Measurements from ENCODE around the gene AAGAB. TPM values are rescaled to one million over a fixed set of nuclear protein-coding genes. Genes with fewer than 3 reads are reported as not detected.

The AAGAB gene
- total RNA-seq, 1 experiment from 2014 or later = 46.3 TPM

- no peaks in the 10 kb centered on the region for H3K27me3 ChIP-seq (ENCODE audit: low read length)
- H3K4me3 ChIP-seq (ENCODE audit: low read length) = no peak overlapping the region
- no peak overlapping the region for H3K27ac ChIP-seq (ENCODE audit: low read length)
- H3K9ac ChIP-seq (ENCODE audit: low read length) = no peak overlapping the region
- no peak overlapping the region for H2AFZ ChIP-seq (ENCODE audit: low read length)
- H3K9me3 ChIP-seq (ENCODE audit: low read length) = no peaks in the 10 kb centered on the region
- H3K4me1 ChIP-seq (ENCODE audit: low read length) = peaks cover 15% of the 10 kb centered on the region
- no peak overlapping the region for H3K4me2 ChIP-seq (ENCODE audit: low read depth, low read length, poor library complexity, severe bottlenecking)
- no peaks in the 10 kb centered on the region for H3K36me3 ChIP-seq (ENCODE audit: insufficient read depth, low read length)
- no peaks in the 10 kb centered on the region for H3K9me2 ChIP-seq (replicated peaks; ENCODE audit: insufficient read depth, low read length)
- H3K79me2 ChIP-seq (ENCODE audit: low read length) = no peaks in the 10 kb centered on the region
- DNase-seq = no peak
- no peaks in the 10 kb centered on the region for H4K20me1 ChIP-seq (ENCODE audit: insufficient read depth, low read depth, low read length)
These were observed 67.1 kb downstream of the AAGAB start for GRCh38 chr15:67187351-67187854.

DNA sequence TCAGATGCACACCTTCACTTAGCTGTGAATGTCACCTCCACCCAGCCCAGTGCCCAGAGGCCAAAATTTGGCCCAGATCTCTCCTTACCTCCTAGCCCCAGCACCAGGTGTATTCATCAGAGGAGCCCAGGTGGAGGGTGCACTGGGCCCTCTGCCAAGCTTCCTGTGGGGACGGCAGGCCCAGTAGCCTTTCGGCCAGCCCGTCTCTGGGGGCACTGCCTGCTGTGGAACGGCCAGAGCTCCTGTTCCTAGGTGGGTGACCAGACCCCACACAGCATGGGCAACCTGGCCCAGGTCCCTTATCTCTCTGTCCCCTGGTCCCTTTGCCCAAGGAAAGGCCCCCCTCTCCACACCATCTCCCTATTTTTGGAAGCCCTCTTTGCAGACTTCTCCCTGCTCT, 67.8 kb downstream of the AAGAB start:
- Histone ChIP-seq H4K20me1 (ENCODE audit: insufficient read depth, low read depth, low read length) (no peaks in the 10 kb centered on the region), H2AFZ (ENCODE audit: low read length) (no peak overlapping the region), H3K4me3 (ENCODE audit: low read length) (no peak overlapping the region), H3K4me2 (ENCODE audit: low read depth, low read length, poor library complexity, severe bottlenecking) (no peak overlapping the region), H3K4me1 (ENCODE audit: low read length) (peaks cover 7% of the 10 kb centered on the region), H3K27me3 (ENCODE audit: low read length) (no peaks in the 10 kb centered on the region), H3K9ac (ENCODE audit: low read length) (no peak overlapping the region), H3K36me3 (ENCODE audit: insufficient read depth, low read length) (no peaks in the 10 kb centered on the region), H3K27ac (ENCODE audit: low read length) (no peak overlapping the region), H3K79me2 (ENCODE audit: low read length) (no peaks in the 10 kb centered on the region), H3K9me3 (ENCODE audit: low read length) (no peaks in the 10 kb centered on the region), H3K9me2 (replicated peaks; ENCODE audit: insufficient read depth, low read length) (no peaks in the 10 kb centered on the region)
- DNase-seq = no peak

- Histone ChIP-seq H3K9me2 (replicated peaks; ENCODE audit: insufficient read depth, low read length) (no peaks in the 10 kb centered on the region), H3K27ac (ENCODE audit: low read length) (no peak overlapping the region), H3K36me3 (ENCODE audit: insufficient read depth, low read length) (no peaks in the 10 kb centered on the region), H3K27me3 (ENCODE audit: low read length) (no peaks in the 10 kb centered on the region), H3K9ac (ENCODE audit: low read length) (no peak overlapping the region), H3K79me2 (ENCODE audit: low read length) (no peaks in the 10 kb centered on the region), H3K9me3 (ENCODE audit: low read length) (no peaks in the 10 kb centered on the region), H3K4me2 (ENCODE audit: low read depth, low read length, poor library complexity, severe bottlenecking) (no peak overlapping the region), H3K4me3 (ENCODE audit: low read length) (no peak overlapping the region), H3K4me1 (ENCODE audit: low read length) (peaks cover 3% of the 10 kb centered on the region), H4K20me1 (ENCODE audit: insufficient read depth, low read depth, low read length) (no peaks in the 10 kb centered on the region), H2AFZ (ENCODE audit: low read length) (no peak overlapping the region)
- no peak for DNase-seq
These were observed 68.2 kb downstream of the AAGAB start for GRCh38 chr15:67186226-67186649.

DNA sequence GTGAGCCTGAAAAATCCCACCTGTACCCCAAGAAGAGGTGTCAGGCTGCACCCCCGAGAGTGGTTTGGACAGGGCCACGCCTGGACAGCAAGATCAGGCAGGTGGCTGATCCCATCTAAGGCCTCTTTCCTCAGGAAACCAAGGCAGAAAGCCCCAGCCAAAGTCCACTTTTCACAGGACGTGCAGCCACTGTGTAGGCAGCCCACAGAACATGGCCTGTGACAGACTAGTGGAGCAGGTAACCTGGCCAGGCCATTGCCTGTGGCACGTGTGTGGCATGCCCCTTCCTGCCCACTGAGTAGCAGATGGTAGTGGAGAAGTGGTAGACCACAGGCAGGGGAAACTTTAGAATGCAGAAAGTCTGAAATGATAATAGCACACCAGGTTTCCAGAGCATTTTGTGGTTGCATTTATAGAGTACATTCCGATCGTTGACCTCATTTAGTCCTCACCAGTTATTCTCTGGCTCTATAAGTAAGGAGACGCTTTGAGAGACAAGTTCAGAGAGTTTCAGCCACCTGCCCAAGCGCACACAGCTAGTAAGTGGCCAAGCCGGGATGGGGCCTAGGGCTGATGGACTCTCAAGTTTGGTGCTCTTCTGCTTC, 68.7 kb downstream of the AAGAB start:
- Histone ChIP-seq H3K27ac (ENCODE audit: low read length) (no peak overlapping the region), H3K9me3 (ENCODE audit: low read length) (no peaks in the 10 kb centered on the region), H2AFZ (ENCODE audit: low read length) (no peak overlapping the region), H3K27me3 (ENCODE audit: low read length) (no peaks in the 10 kb centered on the region), H3K4me3 (ENCODE audit: low read length) (no peak overlapping the region), H3K9ac (ENCODE audit: low read length) (no peak overlapping the region), H3K4me1 (ENCODE audit: low read length) (no peaks in the 10 kb centered on the region), H3K4me2 (ENCODE audit: low read depth, low read length, poor library complexity, severe bottlenecking) (no peak overlapping the region), H4K20me1 (ENCODE audit: insufficient read depth, low read depth, low read length) (no peaks in the 10 kb centered on the region), H3K9me2 (replicated peaks; ENCODE audit: insufficient read depth, low read length) (no peaks in the 10 kb centered on the region), H3K79me2 (ENCODE audit: low read length) (no peaks in the 10 kb centered on the region), H3K36me3 (ENCODE audit: insufficient read depth, low read length) (no peaks in the 10 kb centered on the region)
- no peak for DNase-seq

GRCh38 chr15:67185051-67185450, 69.4 kb downstream of the AAGAB start:
- DNase-seq = no peak
- H4K20me1 ChIP-seq (ENCODE audit: insufficient read depth, low read depth, low read length) = no peaks in the 10 kb centered on the region
- no peaks in the 10 kb centered on the region for H3K36me3 ChIP-seq (ENCODE audit: insufficient read depth, low read length)
- no peak overlapping the region for H3K4me2 ChIP-seq (ENCODE audit: low read depth, low read length, poor library complexity, severe bottlenecking)
- H3K9ac ChIP-seq (ENCODE audit: low read length) = no peak overlapping the region
- H3K4me3 ChIP-seq (ENCODE audit: low read length) = no peak overlapping the region
- H3K9me3 ChIP-seq (ENCODE audit: low read length) = no peaks in the 10 kb centered on the region
- no peaks in the 10 kb centered on the region; the same call in 1 of the 2 replicates for H3K4me1 ChIP-seq (ENCODE audit: low read length)
- no peaks in the 10 kb centered on the region for H3K79me2 ChIP-seq (ENCODE audit: low read length)
- no peaks in the 10 kb centered on the region for H3K9me2 ChIP-seq (replicated peaks; ENCODE audit: insufficient read depth, low read length)
- no peak overlapping the region for H3K27ac ChIP-seq (ENCODE audit: low read length)
- no peak overlapping the region for H2AFZ ChIP-seq (ENCODE audit: low read length)
- H3K27me3 ChIP-seq (ENCODE audit: low read length) = no peaks in the 10 kb centered on the region

- Histone ChIP-seq H3K9me2 (replicated peaks; ENCODE audit: insufficient read depth, low read length) (no peaks in the 10 kb centered on the region), H2AFZ (ENCODE audit: low read length) (no peak overlapping the region), H3K4me3 (ENCODE audit: low read length) (no peak overlapping the region), H3K9me3 (ENCODE audit: low read length) (no peaks in the 10 kb centered on the region), H3K4me2 (ENCODE audit: low read depth, low read length, poor library complexity, severe bottlenecking) (no peak overlapping the region), H3K27me3 (ENCODE audit: low read length) (no peaks in the 10 kb centered on the region), H3K27ac (ENCODE audit: low read length) (no peak overlapping the region), H4K20me1 (ENCODE audit: insufficient read depth, low read depth, low read length) (no peaks in the 10 kb centered on the region), H3K79me2 (ENCODE audit: low read length) (no peaks in the 10 kb centered on the region), H3K4me1 (ENCODE audit: low read length) (no peaks in the 10 kb centered on the region; the same call in 1 of the 2 replicates), H3K36me3 (ENCODE audit: insufficient read depth, low read length) (no peaks in the 10 kb centered on the region), H3K9ac (ENCODE audit: low read length) (no peak overlapping the region)
- no peak for DNase-seq
These were observed 70.1 kb downstream of the AAGAB start for GRCh38 chr15:67184208-67184925.

GRCh38 chr15:67183443-67184169, 70.9 kb downstream of the AAGAB start:
- H3K79me2 ChIP-seq (ENCODE audit: low read length) = no peaks in the 10 kb centered on the region
- H3K4me1 ChIP-seq (ENCODE audit: low read length) = no peaks in the 10 kb centered on the region; the same call in 1 of the 2 replicates
- DNase-seq = no peak
- H3K4me3 ChIP-seq (ENCODE audit: low read length) = no peak overlapping the region
- no peaks in the 10 kb centered on the region for H3K9me3 ChIP-seq (ENCODE audit: low read length)
- no peaks in the 10 kb centered on the region for H3K9me2 ChIP-seq (replicated peaks; ENCODE audit: insufficient read depth, low read length)
- H3K9ac ChIP-seq (ENCODE audit: low read length) = no peak overlapping the region
- H3K36me3 ChIP-seq (ENCODE audit: insufficient read depth, low read length) = no peaks in the 10 kb centered on the region
- H3K4me2 ChIP-seq (ENCODE audit: low read depth, low read length, poor library complexity, severe bottlenecking) = no peak overlapping the region
- no peak overlapping the region for H3K27ac ChIP-seq (ENCODE audit: low read length)
- H4K20me1 ChIP-seq (ENCODE audit: insufficient read depth, low read depth, low read length) = no peaks in the 10 kb centered on the region
- no peaks in the 10 kb centered on the region for H3K27me3 ChIP-seq (ENCODE audit: low read length)
- H2AFZ ChIP-seq (ENCODE audit: low read length) = no peak overlapping the region

- Histone ChIP-seq H4K20me1 (ENCODE audit: insufficient read depth, low read depth, low read length) (no peaks in the 10 kb centered on the region; the same call in 1 of the 2 replicates), H3K27me3 (ENCODE audit: low read length) (no peaks in the 10 kb centered on the region), H3K9ac (ENCODE audit: low read length) (no peak overlapping the region), H3K36me3 (ENCODE audit: insufficient read depth, low read length) (no peaks in the 10 kb centered on the region), H3K27ac (ENCODE audit: low read length) (no peak overlapping the region), H3K4me2 (ENCODE audit: low read depth, low read length, poor library complexity, severe bottlenecking) (no peak overlapping the region), H3K4me1 (ENCODE audit: low read length) (no peaks in the 10 kb centered on the region; the same call in 1 of the 2 replicates), H3K9me2 (replicated peaks; ENCODE audit: insufficient read depth, low read length) (no peaks in the 10 kb centered on the region), H3K4me3 (ENCODE audit: low read length) (no peak overlapping the region), H3K9me3 (ENCODE audit: low read length) (no peaks in the 10 kb centered on the region), H2AFZ (ENCODE audit: low read length) (no peak overlapping the region), H3K79me2 (ENCODE audit: low read length) (no peaks in the 10 kb centered on the region)
- no peak for DNase-seq
These were observed 73.2 kb downstream of the AAGAB start for GRCh38 chr15:67181221-67181639.
